Stimulated activated naive CD4-positive, alpha-beta T cell (primary cell): Measurements from ENCODE around the gene MRFAP1.
A peak's percentile ranks its signal among the peaks of the same experiment; 100 is the strongest.

Source experiments
- DNase-seq, 6 experiments: peaks; one replicate each; lab custom pipeline; 2025; lab: John Stamatoyannopoulos, UW

Gene MRFAP1

DNA sequence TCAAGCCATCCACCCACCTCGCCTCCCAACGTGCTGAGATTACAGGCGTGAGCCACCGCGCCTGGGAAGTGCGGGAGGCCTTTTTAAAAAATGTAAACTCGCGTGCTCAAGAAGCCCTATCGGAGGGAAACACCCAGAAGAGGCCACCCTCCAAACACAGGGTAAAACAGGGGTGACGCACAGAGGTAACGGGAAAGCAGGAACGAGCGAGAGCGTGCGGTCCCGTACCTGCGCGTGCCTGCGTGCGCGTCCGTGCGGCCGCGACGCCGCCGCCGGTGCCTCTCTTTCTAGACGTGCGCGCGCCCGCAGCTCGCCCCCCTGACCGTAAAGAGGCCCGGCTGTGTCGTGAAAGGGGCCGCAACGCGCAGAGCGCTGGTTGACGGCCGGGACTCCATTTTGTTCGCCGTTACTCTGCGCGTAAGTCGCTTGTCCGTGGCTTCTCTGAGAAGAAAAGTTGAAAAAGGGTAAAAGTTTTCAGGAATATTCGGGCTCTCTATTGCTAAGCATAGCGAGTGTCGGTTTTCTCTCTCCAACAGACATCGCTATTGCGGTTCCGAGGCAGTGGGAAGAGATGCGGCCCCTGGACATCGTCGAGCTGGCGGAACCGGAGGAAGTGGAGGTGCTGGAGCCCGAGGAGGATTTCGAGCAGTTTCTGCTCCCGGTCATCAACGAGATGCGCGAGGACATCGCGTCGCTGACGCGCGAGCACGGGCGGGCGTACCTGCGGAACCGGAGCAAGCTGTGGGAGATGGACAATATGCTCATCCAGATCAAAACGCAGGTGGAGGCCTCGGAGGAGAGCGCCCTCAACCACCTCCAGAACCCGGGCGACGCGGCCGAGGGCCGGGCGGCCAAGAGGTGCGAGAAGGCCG lies at the start of gene MRFAP1:
TSS of gene MRFAP1 (plus strand) at position 394 of the 872 bp plus-strand sequence. CDS start at position 572, 178 bp downstream.
- DNase-seq = peak; percentile 89 to 94 (median 92)

DNA sequence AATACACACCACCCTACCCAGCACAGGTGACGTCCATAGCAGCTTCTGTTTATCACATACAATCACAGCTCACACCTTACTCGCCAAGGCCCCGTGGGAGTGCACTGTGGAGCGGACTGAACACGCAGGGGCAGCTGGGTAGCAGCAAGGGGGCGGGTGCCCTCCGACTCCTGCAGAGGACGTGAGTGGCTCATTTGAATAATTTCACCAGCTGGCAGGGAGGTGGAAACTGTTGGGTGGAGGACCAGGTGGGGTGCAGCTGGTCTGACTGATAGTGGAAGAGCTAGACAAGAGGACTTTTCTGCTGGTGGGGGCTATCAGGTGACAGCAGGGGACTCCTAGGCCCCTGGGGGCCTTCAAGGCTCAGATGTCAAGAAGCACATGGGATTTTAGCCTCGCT lies 49.2 kb upstream of the MRFAP1 start:
- DNase-seq = no peak

DNA sequence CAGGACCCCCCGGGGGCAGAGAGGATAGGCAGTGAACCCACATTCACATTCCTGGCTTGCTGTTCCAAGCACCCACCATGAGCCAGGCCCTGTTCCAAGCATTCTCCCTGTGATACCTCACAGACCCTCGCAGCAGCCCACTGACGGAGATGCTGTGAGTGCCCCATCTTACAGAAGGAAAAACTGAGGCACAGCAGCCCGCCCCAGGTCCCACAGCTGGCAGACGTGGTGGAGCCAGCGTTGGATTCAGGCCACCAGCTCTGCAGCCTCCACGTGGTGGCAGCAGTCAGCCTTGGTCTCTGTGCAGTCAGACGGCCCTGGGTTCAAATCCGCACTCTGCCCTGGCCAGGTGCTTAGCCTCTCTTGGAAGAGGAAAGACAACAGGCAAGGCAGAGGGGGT lies 48.7 kb upstream of the MRFAP1 start:
- DNase-seq = no peak

DNA sequence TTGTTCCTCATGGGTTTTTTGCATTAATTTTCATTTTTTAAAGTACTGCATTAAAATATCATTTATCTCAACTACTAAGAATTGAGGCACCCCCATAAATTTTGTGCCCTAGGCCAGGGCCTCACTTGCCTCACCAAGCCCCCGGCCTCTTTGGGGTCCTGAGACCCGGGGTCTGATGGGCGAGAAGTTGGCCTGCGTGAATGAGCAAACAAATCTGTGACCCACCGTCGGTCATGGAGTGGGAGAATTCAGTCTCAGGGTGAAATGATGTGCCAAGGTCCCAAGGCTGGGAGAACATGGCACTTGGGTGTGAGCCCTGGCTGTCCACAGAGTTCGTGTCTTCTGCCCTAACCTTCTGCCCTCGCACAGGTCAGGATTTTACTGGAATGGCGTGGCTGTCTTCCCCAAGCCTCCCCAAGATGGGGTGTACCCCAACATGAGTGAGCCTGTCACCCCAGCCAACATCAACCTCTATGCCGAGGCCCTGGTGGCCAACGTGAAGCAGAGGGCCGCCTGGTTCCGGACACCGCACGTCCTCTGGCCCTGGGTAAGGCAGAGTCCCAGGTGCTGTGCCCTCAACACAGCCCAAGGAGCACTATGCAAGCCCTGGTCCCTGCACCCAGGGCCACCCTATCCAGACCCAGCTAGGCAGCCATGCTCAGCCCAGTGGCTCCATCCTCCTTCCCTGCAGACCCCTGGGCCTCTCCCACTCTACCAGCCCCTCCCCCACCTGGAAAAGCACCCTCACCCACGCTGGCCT lies 47.5 kb upstream of the MRFAP1 start:
- DNase-seq = no peak

DNA sequence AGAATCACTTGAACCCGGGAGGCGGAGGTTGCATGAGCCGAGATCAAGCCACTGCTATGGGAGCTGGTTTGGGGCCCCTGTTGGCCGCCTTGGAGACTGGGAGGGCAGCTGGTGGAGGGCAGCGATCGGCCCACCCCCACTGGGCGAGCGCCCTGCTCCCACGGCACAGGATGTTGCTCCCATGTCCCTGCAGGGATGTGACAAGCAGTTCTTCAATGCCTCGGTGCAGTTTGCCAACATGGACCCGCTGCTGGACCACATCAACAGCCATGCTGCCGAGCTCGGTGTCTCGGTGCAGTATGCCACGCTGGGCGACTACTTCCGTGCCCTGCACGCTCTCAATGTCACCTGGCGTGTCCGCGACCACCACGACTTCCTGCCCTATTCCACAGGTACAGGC lies 46.1 kb upstream of the MRFAP1 start:
- DNase-seq = no peak

DNA sequence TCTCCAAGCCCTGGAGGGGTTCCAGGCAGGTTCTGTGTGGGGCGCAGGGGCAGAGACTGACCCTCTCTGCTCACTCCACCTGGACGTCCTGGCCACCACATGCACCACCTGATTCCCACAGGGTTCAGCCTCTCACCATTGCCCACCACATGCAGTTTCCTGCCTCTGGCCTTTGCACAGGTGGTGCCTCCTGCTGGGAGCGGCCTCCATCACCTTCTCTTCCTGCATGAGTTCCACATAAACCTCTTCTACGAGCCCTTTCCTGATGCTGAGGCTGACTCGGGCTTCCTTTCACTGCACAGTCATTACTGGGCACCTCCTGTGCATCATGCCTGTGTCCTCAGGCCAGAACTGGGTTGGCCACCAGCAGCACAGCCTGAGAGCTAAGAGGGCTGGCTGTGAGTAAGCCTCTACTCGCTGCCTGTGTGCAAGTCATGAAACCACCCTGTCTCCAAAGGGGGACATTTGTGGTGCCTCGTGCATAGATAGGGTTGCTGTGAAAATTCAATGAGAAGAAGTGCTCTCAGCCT lies 45.6 kb upstream of the MRFAP1 start:
- DNase-seq = no peak

DNA sequence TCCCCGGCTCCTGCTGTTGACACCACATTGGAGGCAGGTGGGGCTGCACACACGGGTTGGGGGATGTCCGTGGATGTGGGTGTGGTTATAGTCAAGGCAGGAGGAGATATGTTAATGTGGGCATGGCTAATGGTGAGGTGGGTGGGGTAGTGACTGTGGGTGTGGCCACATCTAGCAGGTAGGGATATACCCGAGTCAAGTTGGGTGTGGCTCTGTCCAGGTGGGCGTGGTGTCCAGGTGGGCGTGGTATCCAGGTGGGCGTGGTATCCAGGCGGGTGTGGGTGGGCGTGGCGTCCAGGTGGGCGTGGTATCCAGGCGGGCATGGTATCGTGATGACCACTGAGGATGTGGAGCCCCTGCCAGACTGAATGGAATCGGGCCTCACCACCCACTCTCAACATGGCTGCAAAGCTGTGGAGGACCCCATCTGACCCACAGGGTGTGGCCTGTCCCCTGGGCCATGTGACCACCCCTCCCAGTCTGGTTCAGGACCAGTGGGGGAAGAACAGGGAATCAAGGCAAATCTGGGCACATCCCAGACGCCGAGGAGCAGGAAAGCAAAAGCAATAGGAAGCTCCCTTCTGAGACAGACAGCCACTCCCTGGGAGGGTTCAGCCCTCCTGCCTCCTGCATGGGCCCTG lies 44.5 kb upstream of the MRFAP1 start:
- no peak for DNase-seq

DNA sequence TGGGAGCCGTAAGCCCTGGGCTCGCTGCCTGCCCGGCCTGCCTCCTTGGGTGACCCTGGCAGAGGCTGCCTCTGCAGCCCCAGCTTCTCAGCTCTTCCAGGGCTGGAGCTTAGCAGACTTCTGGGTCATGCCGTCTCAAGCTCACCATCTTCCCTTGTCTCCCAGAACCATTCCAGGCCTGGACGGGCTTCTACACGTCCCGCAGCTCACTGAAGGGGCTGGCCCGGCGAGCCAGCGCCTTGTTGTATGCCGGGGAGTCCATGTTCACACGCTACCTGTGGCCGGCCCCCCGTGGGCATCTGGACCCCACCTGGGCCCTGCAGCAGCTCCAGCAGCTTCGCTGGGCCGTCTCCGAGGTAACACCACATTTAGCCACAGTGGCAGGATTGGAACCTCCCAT lies 43.5 kb upstream of the MRFAP1 start:
- no peak for DNase-seq

DNA sequence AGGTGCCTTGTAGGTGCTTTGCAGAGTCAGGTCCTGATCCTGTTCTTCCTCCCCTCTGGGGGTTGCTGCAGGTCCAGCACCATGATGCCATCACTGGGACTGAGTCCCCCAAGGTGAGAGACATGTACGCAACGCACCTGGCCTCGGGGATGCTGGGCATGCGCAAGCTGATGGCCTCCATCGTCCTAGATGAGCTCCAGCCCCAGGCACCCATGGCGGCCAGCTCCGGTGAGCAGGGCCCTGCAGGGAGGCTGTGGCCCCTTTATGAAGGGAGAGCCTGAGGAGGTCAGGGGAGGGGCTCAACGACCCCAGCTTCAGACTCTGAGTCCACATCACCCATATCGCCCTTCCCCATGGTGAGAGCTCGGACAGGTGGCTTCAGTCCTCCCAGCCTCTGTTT lies 42.4 kb upstream of the MRFAP1 start:
- no peak for DNase-seq

DNA sequence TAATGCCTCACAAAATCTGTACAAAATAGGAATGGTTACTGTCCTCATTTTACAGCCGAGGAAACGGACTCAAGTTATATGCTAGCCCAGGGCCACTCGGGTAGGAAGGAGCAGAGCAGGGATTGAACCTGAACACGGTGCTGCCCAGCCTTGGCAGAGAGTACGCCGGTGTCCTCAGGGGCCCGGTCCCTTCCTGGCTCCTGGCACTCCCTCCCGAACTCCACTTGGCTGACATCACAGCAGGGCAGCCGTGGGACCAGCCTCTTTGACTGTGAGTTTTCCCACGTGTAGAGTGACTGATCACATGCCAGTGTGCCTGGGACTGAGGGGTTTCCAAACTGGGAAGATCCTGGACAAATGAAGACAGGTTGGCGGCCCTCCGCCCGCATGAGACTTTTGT lies 41.8 kb upstream of the MRFAP1 start:
- DNase-seq = no peak

DNA sequence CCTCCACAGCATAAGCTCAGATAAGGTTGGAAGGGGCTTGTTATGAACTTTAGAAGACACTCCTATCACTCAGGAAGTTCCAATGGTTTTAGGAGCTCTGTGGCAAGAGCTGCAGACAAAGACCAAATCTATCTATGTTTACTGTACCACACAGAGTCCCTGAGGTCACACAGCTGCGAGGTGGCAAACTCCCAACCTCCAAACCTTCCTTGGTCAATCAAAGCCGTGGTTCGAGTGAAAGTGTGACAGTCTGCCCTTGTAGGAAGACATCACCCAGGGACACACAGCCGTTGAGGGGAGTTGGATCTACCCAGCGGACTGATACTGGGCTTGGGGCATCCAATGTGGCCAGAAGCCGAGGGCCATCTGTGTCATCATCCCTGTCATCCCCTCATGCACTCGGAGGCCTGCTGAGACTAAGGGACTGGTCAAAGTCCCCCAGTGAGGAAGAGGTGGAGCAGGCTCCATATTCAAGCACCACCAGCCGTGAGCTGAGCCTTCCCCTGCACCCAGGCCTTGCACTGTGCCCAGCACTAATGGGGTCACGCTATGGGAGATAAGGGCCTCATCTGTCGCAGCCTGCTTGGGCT lies 38.7 kb upstream of the MRFAP1 start:
- no peak for DNase-seq

DNA sequence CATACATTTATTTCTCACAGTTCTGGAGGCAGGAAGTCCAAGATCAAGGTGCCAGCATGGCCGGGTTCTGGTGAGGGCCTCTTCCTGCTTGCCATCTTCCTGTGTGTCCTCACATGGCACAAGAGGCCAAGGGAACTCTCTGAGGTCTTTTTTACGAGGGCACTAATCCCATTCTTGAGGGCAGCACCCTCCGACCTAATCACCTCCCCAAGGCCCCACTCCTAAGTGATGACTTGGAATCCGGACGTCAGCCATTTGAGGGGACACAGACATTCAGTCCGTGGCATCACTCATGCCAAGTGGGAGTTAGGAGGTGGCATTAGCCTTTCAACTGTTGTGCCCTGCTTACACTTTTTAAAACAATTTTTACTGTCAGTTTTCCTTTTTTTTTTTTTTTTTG lies 38.2 kb upstream of the MRFAP1 start:
- no peak for DNase-seq

DNA sequence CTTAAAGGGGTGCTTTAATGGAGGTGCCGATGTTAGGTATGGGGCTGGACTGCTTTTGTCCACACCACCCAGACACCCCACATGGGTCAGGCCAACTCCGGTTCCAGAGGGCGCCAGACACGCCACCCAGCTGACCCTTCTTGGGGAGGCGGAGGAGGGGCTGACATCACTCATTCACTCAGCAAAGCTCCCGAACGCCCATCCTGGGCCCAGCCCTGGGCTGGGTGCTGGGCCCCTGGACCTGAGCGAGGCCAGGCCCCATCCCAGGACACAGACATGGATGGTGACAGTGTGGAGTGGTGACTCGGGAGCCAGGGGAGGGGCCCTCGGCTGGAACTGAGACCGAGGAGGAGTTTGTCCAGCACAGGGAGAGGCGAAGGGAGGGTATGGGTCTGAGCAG lies 37.4 kb upstream of the MRFAP1 start:
- no peak for DNase-seq

DNA sequence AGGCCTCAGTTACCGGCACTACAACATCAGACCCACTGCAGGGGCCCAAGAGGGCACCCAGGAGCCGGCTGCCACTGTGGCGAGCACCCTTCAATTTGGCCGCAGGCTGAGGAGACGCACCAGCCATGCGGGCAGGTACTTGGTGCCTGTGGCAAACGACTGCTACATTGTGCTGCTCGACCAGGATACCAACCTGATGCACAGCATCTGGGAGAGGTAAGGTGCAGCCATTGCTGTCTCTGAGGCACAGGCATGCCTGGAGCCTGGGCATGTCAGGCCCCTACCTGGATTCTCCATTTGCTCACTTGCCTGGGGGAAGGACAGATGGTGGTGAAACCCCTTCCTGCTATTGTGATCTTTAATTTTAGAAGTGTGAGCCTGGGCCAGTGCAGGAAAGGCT lies 35.4 kb upstream of the MRFAP1 start:
- no peak for DNase-seq

DNA sequence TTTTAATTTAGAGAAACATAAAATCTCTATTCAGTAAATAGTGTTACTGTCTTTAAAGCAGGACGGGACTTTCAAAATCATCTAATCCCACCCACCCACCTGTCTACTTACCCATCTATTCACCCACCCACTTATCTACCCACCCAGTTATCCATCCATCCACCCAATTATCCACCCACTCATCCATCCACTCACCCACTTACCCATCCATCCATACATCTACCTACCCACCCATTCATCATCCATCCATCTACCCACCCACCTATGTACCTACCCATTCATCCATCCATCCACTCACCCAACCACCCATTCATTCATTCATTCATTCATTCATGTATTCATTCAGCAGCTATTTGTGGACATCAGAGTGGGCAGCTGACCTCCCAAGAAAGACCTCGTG lies 34.9 kb upstream of the MRFAP1 start:
- no peak for DNase-seq

DNA sequence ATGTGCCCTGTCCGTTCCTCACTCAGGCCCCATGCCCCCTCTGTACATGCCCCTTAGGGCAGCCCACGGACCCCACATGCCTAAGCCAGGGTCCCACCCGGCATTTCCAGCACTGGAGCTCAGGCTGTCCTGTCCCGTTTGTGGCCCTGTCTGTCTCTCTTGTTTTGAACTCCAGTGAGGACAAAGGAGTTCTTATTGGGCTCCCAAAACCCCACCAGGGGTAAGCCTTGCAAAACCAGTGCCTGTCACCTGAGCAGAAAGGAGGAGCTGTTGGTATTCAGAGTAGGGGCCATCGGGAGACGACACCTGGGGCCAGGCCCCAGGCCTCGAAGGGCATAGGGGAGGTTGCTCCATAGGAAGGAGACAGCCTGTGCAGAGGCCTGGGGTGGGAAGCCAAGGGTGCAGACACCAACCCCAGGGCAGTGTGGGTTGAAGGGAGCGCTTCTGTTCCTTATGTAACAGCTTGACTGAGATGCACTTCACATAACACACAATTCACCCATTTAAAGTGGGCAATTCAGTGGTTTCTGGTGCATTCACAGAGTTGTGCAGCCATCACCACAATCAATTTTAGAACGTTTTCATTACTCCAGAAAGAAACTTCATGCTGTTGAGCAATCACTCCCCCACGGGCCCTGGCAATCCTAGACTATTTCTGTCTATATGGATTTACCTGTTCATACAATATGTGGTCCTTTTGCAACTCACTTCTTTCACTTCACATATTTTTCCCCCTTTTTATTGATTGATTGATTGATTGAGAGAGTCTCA lies 33.8 kb upstream of the MRFAP1 start:
- DNase-seq = no peak

DNA sequence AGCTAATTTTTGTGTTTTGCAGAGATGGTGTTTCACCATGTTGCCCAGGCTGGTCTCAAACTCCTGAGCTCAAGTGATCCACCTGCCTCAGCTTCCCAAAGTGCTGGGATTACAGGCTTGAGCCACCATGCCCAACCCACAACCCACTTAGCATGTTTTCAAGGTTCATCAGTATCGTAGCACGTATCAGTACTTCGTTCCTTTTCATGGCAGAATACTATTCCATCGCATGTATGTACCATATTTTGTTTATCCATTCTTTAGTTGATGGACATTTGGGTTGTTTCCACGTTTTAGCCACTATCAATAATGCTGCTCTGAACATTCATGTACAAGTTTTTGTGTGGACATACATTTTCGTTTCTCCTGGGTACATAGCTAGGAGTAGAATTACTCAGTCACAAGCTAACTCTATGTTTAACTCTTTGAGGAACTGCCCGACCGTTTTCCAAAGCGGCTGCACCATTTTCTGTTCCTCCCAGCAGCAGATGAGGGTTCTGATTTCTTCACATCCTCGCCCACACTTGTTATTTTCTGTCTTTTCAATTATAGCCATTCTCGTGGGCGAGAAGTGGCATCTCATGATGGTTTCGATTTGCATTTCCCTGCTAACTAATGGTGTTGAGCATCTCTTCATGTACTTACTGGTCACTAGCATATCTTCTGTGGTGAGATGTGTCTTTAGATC lies 33.0 kb upstream of the MRFAP1 start:
- DNase-seq = no peak

DNA sequence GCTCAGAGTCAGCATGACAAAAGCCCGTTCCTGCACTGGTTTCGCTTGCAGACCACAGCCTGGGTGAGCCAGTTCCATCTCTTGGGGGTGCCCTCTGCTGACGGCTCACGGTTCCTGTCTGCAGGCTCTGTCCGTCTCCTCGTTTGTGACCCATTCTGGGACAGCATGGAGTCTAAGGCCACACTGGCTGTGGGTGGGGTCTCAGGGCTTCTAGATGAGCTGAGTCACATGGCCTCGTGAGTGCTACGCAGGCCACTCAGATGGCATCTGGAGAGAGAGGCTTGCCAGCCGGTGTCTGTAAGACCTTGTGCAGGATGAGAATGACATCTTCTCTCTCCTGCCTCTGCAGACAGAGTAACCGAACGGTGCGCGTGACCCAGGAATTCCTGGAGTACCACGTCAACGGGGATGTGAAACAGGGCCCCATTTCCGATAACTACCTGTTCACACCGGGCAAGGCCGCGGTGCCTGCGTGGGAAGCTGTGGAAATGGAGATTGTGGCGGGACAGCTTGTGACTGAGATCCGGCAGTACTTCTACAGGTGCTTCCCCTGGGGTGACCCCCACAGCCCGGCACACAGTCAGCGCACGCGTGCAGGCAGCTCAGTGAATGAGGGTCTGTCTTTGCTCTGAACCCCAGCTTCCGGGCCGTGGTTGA lies 31.6 kb upstream of the MRFAP1 start:
- DNase-seq = no peak

DNA sequence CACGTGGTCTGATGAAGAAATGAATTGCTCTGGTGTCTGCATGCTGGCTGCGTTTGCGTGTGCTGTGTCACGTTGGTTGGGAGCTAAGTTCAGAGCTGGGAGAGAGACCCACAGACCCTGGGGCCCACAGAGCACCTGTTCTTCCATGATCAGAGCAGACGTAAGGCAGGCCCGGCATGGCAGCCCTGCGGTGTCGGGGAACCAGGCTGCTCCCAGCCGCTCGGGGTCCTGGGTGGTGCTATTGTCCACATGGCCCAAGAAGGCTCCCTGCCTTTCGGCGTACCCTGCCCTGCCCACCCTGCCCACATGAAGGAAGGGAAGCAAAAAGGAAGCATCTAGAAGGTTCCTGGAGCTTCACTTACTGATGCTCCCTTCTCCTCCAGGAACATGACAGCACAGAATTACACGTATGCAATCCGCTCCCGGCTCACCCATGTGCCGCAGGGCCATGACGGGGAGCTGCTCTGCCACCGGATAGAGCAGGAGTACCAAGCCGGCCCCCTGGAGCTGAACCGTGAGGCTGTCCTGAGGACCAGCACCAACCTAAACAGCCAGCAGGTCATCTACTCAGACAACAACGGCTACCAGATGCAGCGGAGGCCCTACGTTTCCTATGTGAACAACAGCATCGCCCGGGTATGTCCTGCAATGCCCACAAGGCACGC lies 30.9 kb upstream of the MRFAP1 start:
- no peak for DNase-seq
